BLaER1 (cell line): ENCODE results near the gene DEGS2.
"Not testable (repeated sequence)": the region's sequence is repeated elsewhere in the genome, so short reads cannot be mapped to it uniquely, and the experiment has no call there.

Experiments
- H3K27ac ChIP-seq: shearing (Covaris generic); formaldehyde crosslinking; 2 replicates; pipeline ENCODE4 v1.8.1; 2022
- H3K27me3 ChIP-seq: shearing (Covaris generic); formaldehyde crosslinking; 2 replicates; pipeline ENCODE4 v1.8.1; 2022
- H3K36me3 ChIP-seq: shearing (Covaris generic); formaldehyde crosslinking; 2 replicates; pipeline ENCODE4 v1.8.1; 2022
- H3K4me1 ChIP-seq: shearing (Covaris generic); formaldehyde crosslinking; 2 replicates; pipeline ENCODE4 v1.8.1; 2022
- H3K4me2 ChIP-seq: shearing (Covaris generic); formaldehyde crosslinking; 2 replicates; pipeline ENCODE4 v1.8.1; 2022
- H3K4me3 ChIP-seq: shearing (Covaris generic); formaldehyde crosslinking; 2 replicates; pipeline ENCODE4 v1.8.1; 2022
- H3K9ac ChIP-seq: shearing (Covaris generic); formaldehyde crosslinking; 2 replicates; pipeline ENCODE4 v1.8.1; 2022
- H3K9me3 ChIP-seq: shearing (Covaris generic); formaldehyde crosslinking; 2 replicates; pipeline ENCODE4 v1.8.1; 2022
- H4K20me1 ChIP-seq: shearing (Covaris generic); formaldehyde crosslinking; 2 replicates; pipeline ENCODE4 v1.8.1; 2022
- Cebpa-rat ChIP-seq: shearing (Covaris generic); IDR thresholded peaks from 2 replicates; pipeline ENCODE4 v1.8.1; 2022

Gene DEGS2

DNA sequence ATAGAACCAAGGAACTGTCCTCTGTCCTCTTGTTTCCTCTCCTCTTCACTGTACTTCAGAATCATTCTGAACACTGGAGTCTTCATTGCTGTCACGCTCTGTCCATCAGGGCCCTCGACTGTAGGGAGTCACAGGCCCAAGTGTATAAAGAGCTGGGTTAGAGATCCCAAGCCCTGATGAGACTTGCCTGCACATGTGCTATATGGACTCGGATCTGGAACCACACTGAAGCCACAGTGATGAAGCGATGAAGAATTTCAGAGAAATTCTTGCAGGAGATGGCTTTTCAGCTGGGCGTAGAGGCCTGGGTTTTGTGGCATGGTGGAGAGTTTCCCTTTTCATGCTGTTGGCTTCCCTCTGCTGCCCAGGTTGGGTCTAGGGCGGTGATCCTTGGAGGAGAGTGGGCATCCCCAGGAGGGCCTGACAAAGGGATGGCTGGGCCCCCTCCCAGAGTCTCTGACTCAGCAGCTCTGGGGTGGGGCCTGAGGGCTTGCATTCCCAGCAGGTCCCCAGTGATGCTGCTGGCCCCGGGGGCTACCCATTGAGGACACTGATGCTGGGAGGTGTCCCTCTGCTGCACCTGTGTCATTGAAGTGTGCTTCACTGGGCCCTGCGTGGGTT lies 39.9 kb upstream of the DEGS2 start:
- no peak overlapping the region for H3K27ac ChIP-seq
- no peaks in the 10 kb centered on the region for H3K9me3 ChIP-seq
- H3K4me2 ChIP-seq, result no peak overlapping the region

DNA sequence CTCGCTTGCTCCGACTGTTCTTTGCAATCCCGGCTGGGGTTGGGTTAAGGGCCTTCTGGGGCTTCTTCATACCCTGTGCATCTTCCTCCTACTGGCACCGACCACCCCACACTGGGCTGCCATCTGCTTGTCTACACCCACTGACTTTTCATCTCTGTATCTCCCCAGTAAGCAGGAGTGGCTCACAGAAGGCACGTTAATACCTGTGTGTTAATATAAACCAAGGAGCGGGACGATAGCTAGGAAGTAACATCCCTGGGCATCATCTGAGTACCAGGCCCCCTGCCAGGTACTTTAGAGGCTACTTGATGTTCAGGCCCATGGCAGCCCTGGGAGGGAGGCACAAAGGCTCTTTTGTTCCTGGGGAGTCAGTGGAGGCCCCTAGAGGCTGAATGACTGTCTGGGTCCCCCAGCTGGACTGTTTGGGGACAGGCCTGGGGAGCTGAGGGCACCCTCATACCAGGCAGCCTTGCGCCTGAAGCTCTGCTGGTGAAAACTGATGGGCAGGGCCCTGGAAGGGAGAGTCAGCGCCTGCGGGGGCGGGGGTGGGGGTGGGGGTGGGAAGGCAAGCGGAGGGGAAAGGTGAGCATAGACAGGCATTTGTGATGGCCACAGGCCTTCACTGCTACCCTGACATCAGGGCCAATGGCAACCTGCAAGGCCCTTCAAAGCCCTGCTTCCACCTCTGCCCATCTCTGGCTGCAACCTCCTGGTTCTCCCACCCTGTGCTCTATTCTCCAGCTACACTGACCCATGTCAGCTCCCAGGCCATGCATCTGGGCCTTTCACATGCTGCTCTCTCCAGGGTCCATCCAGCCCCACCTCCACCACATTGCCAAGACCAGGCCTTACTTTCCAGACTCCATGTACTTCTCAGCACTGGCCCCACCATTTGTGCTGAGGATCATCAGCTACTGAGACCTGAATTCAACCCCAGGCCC lies 34.2 kb upstream of the DEGS2 start:
- Histone ChIP-seq H3K9ac (peak overlapping the region; percentile 77), H3K4me1 (peaks cover 20% of the 10 kb centered on the region), H3K27ac (peak overlapping the region; percentile 86), H3K4me2 (peak overlapping the region; percentile 77), H3K9me3 (no peaks in the 10 kb centered on the region), H3K4me3 (peak overlapping the region; percentile 65), H4K20me1 (no peaks in the 10 kb centered on the region), H3K36me3 (no peaks in the 10 kb centered on the region), H3K27me3 (no peaks in the 10 kb centered on the region)
- no peak for TF ChIP-seq Cebpa-rat

More for the DNA sequence above, 39.9 kb upstream of the DEGS2 start:
- no peaks in the 10 kb centered on the region for H4K20me1 ChIP-seq
- no peak overlapping the region for H3K4me3 ChIP-seq
- no peak overlapping the region for H3K9ac ChIP-seq
- no peak for TF ChIP-seq Cebpa-rat
- no peaks in the 10 kb centered on the region for H3K36me3 ChIP-seq
- H3K27me3 ChIP-seq, result no peaks in the 10 kb centered on the region
- peaks cover 19% of the 10 kb centered on the region for H3K4me1 ChIP-seq

DNA sequence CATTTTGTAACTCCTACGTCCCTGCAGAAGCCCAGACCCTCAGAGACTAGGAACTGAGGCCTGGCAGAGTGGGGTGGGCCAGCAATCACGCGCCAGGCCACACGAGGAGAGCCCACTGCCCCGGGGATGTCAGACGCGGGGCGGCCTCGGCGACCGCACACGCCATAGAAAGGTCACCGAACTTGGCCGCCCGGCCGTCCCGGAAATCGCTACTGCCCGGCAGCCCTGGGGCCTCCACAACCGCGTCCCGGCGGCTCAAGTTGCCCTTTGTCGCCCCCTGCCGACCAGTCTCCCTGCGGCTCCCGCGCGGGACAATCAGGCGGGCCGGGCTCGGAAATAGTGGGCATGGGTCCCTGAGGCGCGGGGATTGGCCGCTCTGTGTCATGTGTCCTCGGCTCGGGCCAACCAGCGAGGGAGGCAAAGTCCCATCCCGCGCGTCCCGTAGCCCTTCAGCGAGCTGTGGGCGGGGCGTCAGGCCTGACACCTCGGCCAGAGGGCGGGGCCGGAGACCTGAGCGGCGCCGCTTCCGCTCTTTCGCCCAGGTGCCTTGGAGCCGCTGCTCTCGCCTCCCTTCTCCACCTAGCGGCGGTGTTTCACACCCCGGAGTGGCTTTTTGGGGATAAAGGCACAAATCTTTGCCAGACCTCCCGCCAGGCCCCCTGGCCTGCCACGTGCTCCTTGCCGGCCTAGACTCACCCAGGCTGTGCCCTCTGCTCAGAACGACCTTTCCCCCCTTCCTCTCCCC lies 33.4 kb upstream of the DEGS2 start:
- peaks cover 20% of the 10 kb centered on the region for H3K4me1 ChIP-seq
- peak overlapping the region; percentile 65 for H3K4me3 ChIP-seq
- no peak for TF ChIP-seq Cebpa-rat
- no peaks in the 10 kb centered on the region for H3K36me3 ChIP-seq
- H3K4me2 ChIP-seq, result peak overlapping the region; percentile 84
- H3K27ac ChIP-seq, result peak overlapping the region; percentile 90
- no peaks in the 10 kb centered on the region for H4K20me1 ChIP-seq
- no peaks in the 10 kb centered on the region for H3K27me3 ChIP-seq
- no peaks in the 10 kb centered on the region for H3K9me3 ChIP-seq
- H3K9ac ChIP-seq, result peak overlapping the region; percentile 87

GRCh38 chr14:100192250-100192671 lies 32.8 kb upstream of the DEGS2 start:
- H3K9ac ChIP-seq, result peak overlapping the region; percentile 87
- TF ChIP-seq Cebpa-rat, result no peak

DNA sequence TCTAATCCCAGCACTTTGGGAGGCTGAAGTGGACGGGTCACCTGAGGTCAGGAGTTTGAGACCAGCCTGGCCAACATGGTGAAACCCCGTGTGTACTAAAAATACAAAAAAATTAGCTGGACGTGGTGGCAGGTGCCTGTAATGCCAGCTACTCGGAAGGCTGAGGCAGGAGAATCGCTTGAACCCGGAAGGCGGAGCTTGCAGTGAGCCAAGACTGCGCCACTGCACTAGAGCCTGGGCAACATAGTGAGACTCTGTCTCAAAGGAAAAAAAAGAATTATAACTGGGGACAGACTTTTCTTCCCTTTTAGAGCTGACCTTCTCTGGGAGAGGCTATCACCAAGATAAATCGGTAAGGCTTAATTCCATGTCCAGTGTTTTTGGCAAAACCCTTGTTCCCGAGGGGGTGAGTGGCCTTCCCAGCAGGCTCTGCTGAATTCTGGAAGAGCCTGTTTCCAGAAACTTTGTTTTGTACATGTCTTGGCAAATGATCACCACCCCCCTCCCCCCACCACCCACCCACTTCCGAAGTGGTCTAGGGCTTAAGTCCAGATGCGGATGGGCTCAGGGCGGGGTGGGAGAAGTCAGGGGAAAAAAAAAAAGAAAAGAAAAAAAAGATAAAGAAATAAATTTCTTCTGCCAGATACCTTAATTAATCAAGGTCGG lies 32.3 kb upstream of the DEGS2 start:
- Histone ChIP-seq H4K20me1 (no peaks in the 10 kb centered on the region), H3K36me3 (no peaks in the 10 kb centered on the region), H3K27me3 (no peaks in the 10 kb centered on the region), H3K27ac (peak overlapping the region; percentile 90; the same call in 1 of the 2 replicates), H3K4me3 (no peak overlapping the region), H3K4me1 (peaks cover 20% of the 10 kb centered on the region), H3K9me3 (no peaks in the 10 kb centered on the region), H3K4me2 (peak overlapping the region; percentile 84), H3K9ac (peak overlapping the region; percentile 87)
- no peak for TF ChIP-seq Cebpa-rat

More at GRCh38 chr14:100192250-100192671, 32.8 kb upstream of the DEGS2 start:
- Histone ChIP-seq H3K4me1 (peaks cover 20% of the 10 kb centered on the region), H3K9me3 (no peaks in the 10 kb centered on the region), H4K20me1 (no peaks in the 10 kb centered on the region), H3K36me3 (no peaks in the 10 kb centered on the region), H3K4me2 (peak overlapping the region; percentile 84), H3K4me3 (peak overlapping the region; percentile 65), H3K27me3 (no peaks in the 10 kb centered on the region), H3K27ac (peak overlapping the region; percentile 90)

GRCh38 chr14:100190126-100190525 lies 30.7 kb upstream of the DEGS2 start:
- Histone ChIP-seq H4K20me1 (no peaks in the 10 kb centered on the region), H3K27me3 (no peaks in the 10 kb centered on the region), H3K9ac (no peak overlapping the region), H3K4me2 (no peak overlapping the region), H3K4me1 (peaks cover 20% of the 10 kb centered on the region), H3K36me3 (no peaks in the 10 kb centered on the region), H3K9me3 (no peaks in the 10 kb centered on the region), H3K27ac (no peak overlapping the region), H3K4me3 (no peak overlapping the region)
- no peak for TF ChIP-seq Cebpa-rat

DNA sequence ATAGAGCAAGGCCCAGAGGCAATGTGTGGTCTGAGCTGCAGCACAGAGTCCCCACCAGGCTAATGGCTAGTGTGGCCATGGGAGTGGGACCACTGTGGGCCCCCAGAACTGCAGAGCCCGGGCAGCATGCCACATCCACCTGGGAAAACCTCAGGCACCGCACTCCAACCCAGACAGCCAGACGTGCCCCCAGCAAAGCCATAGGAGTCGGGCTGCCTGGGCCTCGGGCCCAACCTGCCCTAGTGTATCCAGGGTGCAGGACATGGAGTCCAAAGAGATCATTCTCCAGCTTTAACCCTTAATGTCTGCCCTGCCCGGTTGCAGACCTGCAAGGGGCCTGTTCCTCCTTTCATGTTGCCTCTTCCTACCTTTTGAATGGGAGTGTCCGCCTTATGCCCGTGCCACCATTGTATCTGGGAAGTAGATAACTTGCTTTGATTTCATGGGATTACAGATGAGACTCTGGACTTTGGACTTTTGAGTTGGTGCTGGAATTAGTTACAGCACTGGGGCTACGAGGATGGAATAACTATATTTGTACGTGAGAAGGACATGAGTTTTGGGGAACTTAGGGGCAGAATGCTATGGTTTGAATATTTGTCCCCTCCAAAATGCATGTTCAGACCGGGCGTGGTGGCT lies 29.1 kb upstream of the DEGS2 start:
- no peaks in the 10 kb centered on the region for H3K36me3 ChIP-seq
- H3K4me1 ChIP-seq, result peaks cover 15% of the 10 kb centered on the region
- no peak for TF ChIP-seq Cebpa-rat
- H3K4me3 ChIP-seq, result no peak overlapping the region
- no peaks in the 10 kb centered on the region for H3K9me3 ChIP-seq
- no peaks in the 10 kb centered on the region for H4K20me1 ChIP-seq
- no peak overlapping the region for H3K27ac ChIP-seq
- no peak overlapping the region for H3K9ac ChIP-seq
- no peak overlapping the region for H3K4me2 ChIP-seq
- H3K27me3 ChIP-seq, result no peaks in the 10 kb centered on the region

DNA sequence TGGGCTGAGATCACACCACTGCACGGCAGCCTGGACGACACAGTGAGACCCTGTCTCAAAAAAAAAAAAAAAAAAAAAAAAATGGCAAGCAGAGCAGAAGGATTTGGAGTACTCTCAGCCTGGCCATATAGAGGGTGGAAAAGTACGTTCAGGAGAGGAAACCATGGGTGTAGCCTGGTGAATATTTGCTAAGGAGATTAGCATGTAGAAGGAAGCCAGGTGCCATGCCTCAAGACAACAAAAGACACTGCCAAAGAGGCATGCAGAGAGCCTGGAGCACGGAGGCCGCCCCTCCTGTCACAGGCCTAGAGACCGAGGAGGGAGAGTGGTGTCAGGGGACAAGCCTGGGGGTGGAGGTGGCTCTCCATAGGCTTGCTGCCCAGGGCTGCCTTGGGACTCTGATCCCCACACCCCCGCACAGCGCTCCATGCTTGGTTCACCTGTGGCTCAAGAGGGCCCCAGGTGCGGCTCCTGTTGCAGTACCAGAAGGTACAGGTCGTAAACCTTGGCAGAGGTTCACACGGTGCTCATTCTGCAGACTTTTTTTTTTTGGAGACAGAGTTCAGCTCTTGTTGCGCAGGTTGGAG lies 27.9 kb upstream of the DEGS2 start:
- TF ChIP-seq Cebpa-rat, result no peak
- Histone ChIP-seq H3K9me3 (no peaks in the 10 kb centered on the region), H3K9ac (no peak overlapping the region), H3K4me3 (no peak overlapping the region), H3K36me3 (no peaks in the 10 kb centered on the region), H3K4me1 (peaks cover 8% of the 10 kb centered on the region), H3K27ac (no peak overlapping the region), H3K4me2 (no peak overlapping the region), H3K27me3 (no peaks in the 10 kb centered on the region), H4K20me1 (no peaks in the 10 kb centered on the region)

DNA sequence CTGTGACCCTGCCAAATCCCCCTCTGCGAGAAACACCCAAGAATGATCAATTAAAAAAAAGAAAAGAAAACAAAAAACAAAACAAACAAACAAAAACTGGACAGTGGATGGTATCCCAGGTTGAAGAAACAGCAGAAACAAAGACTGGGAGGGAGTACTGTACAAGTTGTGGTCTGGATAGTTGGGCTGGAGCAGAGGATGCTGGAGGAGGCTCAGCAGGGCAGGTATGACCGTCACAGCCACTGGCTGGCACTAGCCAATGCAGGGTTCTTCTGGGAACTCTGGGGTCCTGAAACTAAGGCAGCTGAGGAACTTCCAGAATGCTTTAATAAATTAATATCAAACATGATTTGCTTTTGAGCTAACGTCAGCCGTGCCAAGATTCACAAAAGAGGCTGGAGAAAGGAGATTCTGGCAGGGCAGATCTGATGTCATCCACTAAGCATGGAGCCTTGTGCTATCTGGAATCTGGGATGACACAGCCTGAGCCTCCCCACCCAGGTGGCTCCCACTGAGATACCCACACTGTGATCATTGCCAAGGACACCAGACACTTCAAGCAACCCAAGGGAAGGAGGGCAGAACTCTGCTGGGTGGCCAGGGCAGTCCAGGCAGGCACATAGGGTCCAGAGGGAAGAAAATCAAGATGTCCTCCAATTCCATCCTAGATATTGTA lies 22.6 kb upstream of the DEGS2 start:
- not testable (repeated sequence) for H3K4me3 ChIP-seq, H3K9me3 ChIP-seq, H3K9ac ChIP-seq, H4K20me1 ChIP-seq, H3K4me2 ChIP-seq, H3K27ac ChIP-seq, H3K36me3 ChIP-seq, H3K4me1 ChIP-seq, H3K27me3 ChIP-seq

- H3K27ac ChIP-seq, H3K4me3 ChIP-seq, H3K27me3 ChIP-seq, H3K4me1 ChIP-seq, H4K20me1 ChIP-seq, H3K36me3 ChIP-seq, H3K9ac ChIP-seq, H3K4me2 ChIP-seq, H3K9me3 ChIP-seq: not testable (repeated sequence)
Observed at GRCh38 chr14:100180671-100181070, 21.2 kb upstream of the DEGS2 start.
